LNCAP (cell line): ENCODE results near the gene C2orf76.

Experiments used
- CTCF ChIP-seq: fragments of 450-650 bp; IDR thresholded peaks from 2 replicates; pipeline ENCODE4 v1.5.1; 2017; ENCODE audit warnings: mild to moderate bottlenecking

The C2orf76 gene

GRCh38 chr2:119402645-119403560, 36.3 kb upstream of the C2orf76 start:
- TF ChIP-seq CTCF = no peak

- no peak for TF ChIP-seq CTCF
Measured at GRCh38 chr2:119402106-119402505, 35.5 kb upstream of the C2orf76 start.

- TF ChIP-seq CTCF = no peak
Measured at GRCh38 chr2:119397196-119397595, 30.6 kb upstream of the C2orf76 start.

GRCh38 chr2:119393971-119394748, 27.5 kb upstream of the C2orf76 start:
- TF ChIP-seq CTCF = no peak

GRCh38 chr2:119389615-119390306, 23.1 kb upstream of the C2orf76 start:
- TF ChIP-seq CTCF = no peak

GRCh38 chr2:119387381-119388129, 20.9 kb upstream of the C2orf76 start:
- TF ChIP-seq CTCF = no peak

GRCh38 chr2:119385466-119385865, 18.8 kb upstream of the C2orf76 start:
- TF ChIP-seq CTCF = no peak
